CD4-positive, alpha-beta T cell (primary cell): Measurements from ENCODE around the gene ADCY2. TPM values are rescaled to one million over a fixed set of nuclear protein-coding genes. Genes with fewer than 3 reads are reported as not detected.

Experiments used
- ATAC-seq: fragments of 200-7000 bp; cut with Tn5 transposase; one replicate; pipeline ENCODE4 v1.10.0; 2022; ENCODE audit warnings: mild to moderate bottlenecking; ENCODE audit not compliant: poor library complexity
- CTCF ChIA-PET: fragments of 350-600 bp; sonication (Branson Sonifier 250); formaldehyde crosslinking; loops from one replicate; lab custom pipeline; 2021; ENCODE audit warnings: antibody characterized with exemption, inconsistent platforms; lab: Charles Lee
- POLR2A ChIA-PET: fragments of 350-600 bp; sonication (Branson Sonifier 250); formaldehyde crosslinking; loops from one replicate; lab custom pipeline; 2021; ENCODE audit warnings: antibody characterized with exemption, inconsistent platforms; lab: Charles Lee
- DNase-seq, 14 experiments: peaks; one replicate each; pipeline ENCODE4 v3.0.0-alpha.2; 2013 to 2020; ENCODE audit warnings: mixed read lengths in 2 of 14
- H3K27ac ChIP-seq, 2 donors: one replicate each; pipeline versions ENCODE4 v1.5.1 to v1.7.0; 2013; ENCODE audit warnings: low read length in 2 of 2, low read depth in 1 of 2, mild to moderate bottlenecking in 1 of 2
- H3K27me3 ChIP-seq, 2 experiments: 1 replicate in 1 of 2; 2 replicates in 1 of 2; pipeline versions ENCODE4 v1.6.1 to v1.7.0; 2013; ENCODE audit warnings: low read length in 2 of 2, control low read depth in 1 of 2, mild to moderate bottlenecking in 1 of 2, moderate library complexity in 1 of 2; ENCODE audit not compliant: insufficient read depth in 2 of 2, control insufficient read depth in 1 of 2
- H3K36me3 ChIP-seq: one replicate; pipeline ENCODE4 v1.6.1; 2013; ENCODE audit warnings: low read length, control low read depth; ENCODE audit not compliant: insufficient read depth
- H3K4me1 ChIP-seq: one replicate; pipeline ENCODE4 v1.6.1; 2013; ENCODE audit warnings: low read length, control low read depth; ENCODE audit not compliant: insufficient read depth
- H3K4me3 ChIP-seq: one replicate; pipeline ENCODE4 v1.5.1; 2013; ENCODE audit warnings: mild to moderate bottlenecking, low read length, moderate library complexity
- H3K9me3 ChIP-seq, 2 experiments: 1 replicate in 1 of 2; 2 replicates in 1 of 2; pipeline versions ENCODE4 v1.6.1 to v1.7.0; 2013; ENCODE audit warnings: low read length in 2 of 2, mild to moderate bottlenecking in 2 of 2, control low read depth in 1 of 2, moderate library complexity in 1 of 2; ENCODE audit not compliant: control insufficient read depth in 1 of 2, insufficient read depth in 1 of 2
- H3K27ac Mint-ChIP-seq: one replicate; pipeline ENCODE4 v1.8.0; 2020; ENCODE audit warnings: mixed read lengths
- H3K27me3 Mint-ChIP-seq: one replicate; pipeline ENCODE4 v1.8.0; 2021; ENCODE audit warnings: mixed read lengths
- H3K36me3 Mint-ChIP-seq: one replicate; pipeline ENCODE4 v1.8.0; 2021; ENCODE audit warnings: low read depth, mixed read lengths
- H3K4me1 Mint-ChIP-seq: one replicate; pipeline ENCODE4 v1.8.0; 2021; ENCODE audit warnings: low read depth, mixed read lengths
- H3K4me3 Mint-ChIP-seq: one replicate; pipeline ENCODE4 v1.8.0; 2020; ENCODE audit warnings: mild to moderate bottlenecking, mixed read lengths
- H3K9me3 Mint-ChIP-seq: one replicate; pipeline ENCODE4 v1.8.0; 2020; ENCODE audit warnings: mixed read lengths
- CTCF ChIP-seq: fragments of 200-600 bp; IDR thresholded peaks from one replicate; pipeline ENCODE4 v1.8.0; 2022; ENCODE audit warnings: antibody characterized with exemption, mild to moderate bottlenecking
- intact Hi-C, 2 experiments: fragments of 100-400 bp; cut with DNase I in 1 of 2; cut with micrococcal nuclease in 1 of 2; formaldehyde crosslinking; loops; one replicate each; pipeline versions ENCODE4 v1.15.1 to v1.9.0; 2023 to 2025; cut with DNase I, micrococcal nuclease
- total RNA-seq, 174 experiments: library from RNA in 2 of 174; stranded (reverse) in 2 of 174; gene quantifications; one replicate each; pipeline ENCODE4 v1.2.3 and lab custom pipeline; 2021 to 2026

ADCY2 gene
- total RNA-seq, 2 experiments from 2014 or later, result not detected

- ChIA-PET CTCF (no interaction called here), POLR2A (no interaction called here)
- H3K27me3 Mint-ChIP-seq, result no peaks in the 10 kb centered on the region
- intact Hi-C loops, result no loop called here
- H3K36me3 Mint-ChIP-seq, result no peaks in the 10 kb centered on the region
- DNase-seq (no peak), ATAC-seq (no peak)
- H3K4me3 ChIP-seq, result no peak overlapping the region
- TF ChIP-seq CTCF, result no peak
- no peak overlapping the region for H3K27ac Mint-ChIP-seq
- H3K9me3 Mint-ChIP-seq, result peaks cover 7% of the 10 kb centered on the region
- no peaks in the 10 kb centered on the region for H3K4me1 Mint-ChIP-seq
- no peaks in the 10 kb centered on the region for H3K27me3 ChIP-seq
- H3K4me1 ChIP-seq, result no peaks in the 10 kb centered on the region
- no peaks in the 10 kb centered on the region for H3K36me3 ChIP-seq
- no peak overlapping the region for H3K4me3 Mint-ChIP-seq
- H3K27ac ChIP-seq, result no peak overlapping the region
- peaks cover 0 to 6% of the 10 kb centered on the region in 2 experiments for H3K9me3 ChIP-seq
These were observed 71.2 kb downstream of the ADCY2 start for GRCh38 chr5:7467179-7467578.

GRCh38 chr5:7468742-7469141, 72.8 kb downstream of the ADCY2 start:
- CTCF ChIA-PET, result no interaction called here
- TF ChIP-seq CTCF, result no peak
- H3K27ac ChIP-seq, result no peak overlapping the region
- H3K36me3 ChIP-seq, result no peaks in the 10 kb centered on the region
- no peaks in the 10 kb centered on the region for H3K4me1 ChIP-seq
- intact Hi-C loops, result no loop called here
- ATAC-seq, result no peak
- H3K9me3 ChIP-seq, result peaks cover 0 to 6% of the 10 kb centered on the region in 2 experiments
- no peak overlapping the region for H3K4me3 ChIP-seq
- no peak for DNase-seq
- Mint-ChIP-seq H3K36me3 (no peaks in the 10 kb centered on the region), H3K4me1 (no peaks in the 10 kb centered on the region), H3K27me3 (no peaks in the 10 kb centered on the region), H3K27ac (no peak overlapping the region), H3K9me3 (peaks cover 7% of the 10 kb centered on the region), H3K4me3 (no peak overlapping the region)
- POLR2A ChIA-PET, result no interaction called here
- no peaks in the 10 kb centered on the region for H3K27me3 ChIP-seq

GRCh38 chr5:7471710-7472109, 75.8 kb downstream of the ADCY2 start:
- H3K27ac Mint-ChIP-seq, result no peak overlapping the region
- Histone ChIP-seq H3K9me3 (peaks cover 4 to 6% of the 10 kb centered on the region in 2 experiments), H3K4me3 (no peak overlapping the region), H3K27ac (no peak overlapping the region), H3K4me1 (no peaks in the 10 kb centered on the region), H3K27me3 (no peaks in the 10 kb centered on the region), H3K36me3 (no peaks in the 10 kb centered on the region)
- no peaks in the 10 kb centered on the region for H3K27me3 Mint-ChIP-seq
- no peaks in the 10 kb centered on the region for H3K36me3 Mint-ChIP-seq
- H3K4me1 Mint-ChIP-seq, result no peaks in the 10 kb centered on the region
- POLR2A ChIA-PET, result no interaction called here
- CTCF ChIA-PET, result no interaction called here
- H3K9me3 Mint-ChIP-seq, result peaks cover 7% of the 10 kb centered on the region
- DNase-seq (no peak), ATAC-seq (no peak)
- intact Hi-C loops, result no loop called here
- H3K4me3 Mint-ChIP-seq, result no peak overlapping the region
- no peak for TF ChIP-seq CTCF
